Measurements from ENCODE around the gene ZNF471. TPM values are rescaled to one million over a fixed set of nuclear protein-coding genes. Genes with fewer than 3 reads are reported as not detected.

Gene ZNF471
- total and polyA plus RNA-seq, 3 experiments from 2014 or later: 0.09 to 1.1 (median 0.95) TPM

GRCh38 chr19:56554272-56554869 lies 46.7 kb downstream of the ZNF471 start:
- peaks cover 0 to 2% of the 10 kb centered on the region in 2 donors for H3K27me3 Mint-ChIP-seq
- peaks cover 48 to 89% (median 82%) of the 10 kb centered on the region in 5 donors for H3K9me3 Mint-ChIP-seq
- peaks cover 55% of the 10 kb centered on the region for H3K9me3 ChIP-seq (ENCODE audit: low read length)
- CTCF ChIA-PET: no interaction called here
- H3K36me3 ChIP-seq (ENCODE audit: insufficient read depth, low read length): peaks cover 5% of the 10 kb centered on the region
- H3K4me1 Mint-ChIP-seq: no peaks in the 10 kb centered on the region
- H3K4me3 ChIP-seq (ENCODE audit: low read length): peak overlapping the region; percentile 11
- no peak overlapping the region for H3K4me3 Mint-ChIP-seq
- no peak for DNase-seq
- no peaks in the 10 kb centered on the region for H3K27me3 ChIP-seq (ENCODE audit: insufficient read depth, low read length, poor library complexity, severe bottlenecking)
- no peak overlapping the region for H3K27ac Mint-ChIP-seq
- no peak overlapping the region for H3K27ac ChIP-seq (ENCODE audit: low read depth, low read length)
- no peaks in the 10 kb centered on the region for H3K4me1 ChIP-seq (ENCODE audit: insufficient read depth, low read length)
- POLR2A ChIA-PET: no interaction called here
- peaks cover 17 to 76% (median 58%) of the 10 kb centered on the region in 3 donors for H3K36me3 Mint-ChIP-seq

DNA sequence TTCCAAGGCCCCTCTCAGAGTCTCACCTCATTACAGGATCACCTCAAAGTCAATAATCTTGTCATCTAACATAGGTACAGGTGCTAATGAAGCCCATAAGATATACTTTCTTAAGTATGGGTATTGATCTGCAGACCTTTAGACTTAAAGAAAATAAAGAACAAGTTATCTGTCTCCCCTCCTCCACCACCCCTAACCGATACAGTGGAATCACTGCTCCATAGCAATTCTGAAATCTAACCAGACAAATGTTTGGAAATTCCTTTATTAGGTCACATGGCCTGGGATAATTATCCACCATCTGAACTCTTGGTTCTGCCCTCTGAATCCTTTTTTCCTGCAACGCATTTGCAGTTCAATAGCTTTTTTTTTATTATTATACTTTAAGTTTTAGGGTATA lies 55.1 kb downstream of the ZNF471 start:
- ChIA-PET CTCF (interaction anchor here (0.6 kb wide), 1 partner anchor 113 kb away, joined by 4 read pairs; no protein-coding TSS in a partner anchor), POLR2A (no interaction called here)
- peaks cover 0 to 1% of the 10 kb centered on the region in 2 donors for H3K27me3 Mint-ChIP-seq
- Histone ChIP-seq H3K36me3 (ENCODE audit: insufficient read depth, low read length) (no peaks in the 10 kb centered on the region), H3K4me3 (ENCODE audit: low read length) (no peak overlapping the region), H3K4me1 (ENCODE audit: insufficient read depth, low read length) (peaks cover 7% of the 10 kb centered on the region), H3K27ac (ENCODE audit: low read depth, low read length) (no peak overlapping the region), H3K9me3 (ENCODE audit: low read length) (peaks cover 48% of the 10 kb centered on the region), H3K27me3 (ENCODE audit: insufficient read depth, low read length, poor library complexity, severe bottlenecking) (no peaks in the 10 kb centered on the region)
- peaks cover 2 to 57% (median 46%) of the 10 kb centered on the region in 3 donors for H3K36me3 Mint-ChIP-seq
- no peak overlapping the region for H3K4me3 Mint-ChIP-seq
- DNase-seq: no peak
- H3K27ac Mint-ChIP-seq: peak overlapping the region in 1 of 8 donors; percentile 67
- H3K9me3 Mint-ChIP-seq: peaks cover 71 to 97% (median 95%) of the 10 kb centered on the region in 5 donors
- H3K4me1 Mint-ChIP-seq: peaks cover 9 to 17% (median 10%) of the 10 kb centered on the region in 3 donors

DNA sequence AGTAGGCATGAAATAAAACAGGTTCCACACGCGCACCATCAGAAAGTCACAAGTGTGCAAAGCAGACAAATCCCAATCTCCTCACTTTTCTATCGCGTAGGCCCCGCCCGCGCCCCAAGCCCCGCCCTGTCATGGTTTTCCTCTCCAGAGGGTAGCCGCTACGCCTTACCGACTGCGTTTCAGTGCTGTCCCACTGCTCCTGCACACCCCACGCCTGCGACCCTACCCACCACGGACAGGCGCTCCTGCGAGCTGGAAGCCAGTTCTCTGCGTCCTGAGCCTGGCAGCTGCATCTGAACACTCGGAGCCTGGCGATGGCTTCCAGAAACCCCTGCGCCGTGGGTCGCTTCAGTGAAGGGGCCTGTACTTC lies 59.2 kb downstream of the ZNF471 start:
- Mint-ChIP-seq H3K27ac (peak overlapping the region in 7 of 8 donors; percentile 78 to 95 (median 88)), H3K27me3 (peaks cover 0 to 1% of the 10 kb centered on the region in 2 donors), H3K4me1 (peaks cover 11 to 26% (median 14%) of the 10 kb centered on the region in 3 donors), H3K36me3 (peaks cover 19 to 74% (median 72%) of the 10 kb centered on the region in 3 donors), H3K9me3 (peaks cover 43 to 95% (median 84%) of the 10 kb centered on the region in 5 donors), H3K4me3 (peak overlapping the region; percentile 92 to 98 (median 95))
- Histone ChIP-seq H3K4me3 (ENCODE audit: low read length) (peak overlapping the region; percentile 94), H3K36me3 (ENCODE audit: insufficient read depth, low read length) (peaks cover 10% of the 10 kb centered on the region), H3K4me1 (ENCODE audit: insufficient read depth, low read length) (peaks cover 12% of the 10 kb centered on the region), H3K27me3 (ENCODE audit: insufficient read depth, low read length, poor library complexity, severe bottlenecking) (no peaks in the 10 kb centered on the region), H3K9me3 (ENCODE audit: low read length) (peaks cover 48% of the 10 kb centered on the region), H3K27ac (ENCODE audit: low read depth, low read length) (peak overlapping the region; percentile 51)
- POLR2A ChIA-PET: interaction anchor here (0.6 kb wide), 1 partner anchor 1106 kb away, joined by 3 read pairs; no protein-coding TSS in a partner anchor
- DNase-seq: no peak
- CTCF ChIA-PET: no interaction called here

GRCh38 chr19:56567274-56568120 lies 59.8 kb downstream of the ZNF471 start, which contains the start of gene ZNF470:
Gene ZNF470, plus strand, starts transcription at chr19:56567468. Its CDS starts 2,844 bp downstream, at chr19:56570312.
- H3K27ac ChIP-seq (ENCODE audit: low read depth, low read length): peak within 1 kb of the TSS; percentile 51
- Mint-ChIP-seq H3K27me3 (peaks cover 0 to 1% of the 10 kb centered on the region in 2 donors), H3K9me3 (peaks cover 41 to 94% (median 83%) of the 10 kb centered on the region in 5 donors), H3K4me1 (peaks cover 11 to 26% (median 14%) of the 10 kb centered on the region in 3 donors), H3K27ac (peak within 1 kb of the TSS; percentile 7 to 95 (median 88)), H3K36me3 (peaks cover 19 to 74% (median 70%) of the 10 kb centered on the region in 3 donors), H3K4me3 (peak within 1 kb of the TSS; percentile 92 to 98 (median 95))
- peaks cover 10% of the 10 kb centered on the region for H3K36me3 ChIP-seq (ENCODE audit: insufficient read depth, low read length)
- H3K27me3 ChIP-seq (ENCODE audit: insufficient read depth, low read length, poor library complexity, severe bottlenecking): no peaks in the 10 kb centered on the region
- peaks cover 43% of the 10 kb centered on the region for H3K9me3 ChIP-seq (ENCODE audit: low read length)
- peak within 1 kb of the TSS; percentile 94 for H3K4me3 ChIP-seq (ENCODE audit: low read length)
- peak; percentile 78 to 89 (median 82) for DNase-seq
- CTCF ChIA-PET: no interaction called here
- POLR2A ChIA-PET: no interaction called here
- H3K4me1 ChIP-seq (ENCODE audit: insufficient read depth, low read length): peaks cover 12% of the 10 kb centered on the region

DNA sequence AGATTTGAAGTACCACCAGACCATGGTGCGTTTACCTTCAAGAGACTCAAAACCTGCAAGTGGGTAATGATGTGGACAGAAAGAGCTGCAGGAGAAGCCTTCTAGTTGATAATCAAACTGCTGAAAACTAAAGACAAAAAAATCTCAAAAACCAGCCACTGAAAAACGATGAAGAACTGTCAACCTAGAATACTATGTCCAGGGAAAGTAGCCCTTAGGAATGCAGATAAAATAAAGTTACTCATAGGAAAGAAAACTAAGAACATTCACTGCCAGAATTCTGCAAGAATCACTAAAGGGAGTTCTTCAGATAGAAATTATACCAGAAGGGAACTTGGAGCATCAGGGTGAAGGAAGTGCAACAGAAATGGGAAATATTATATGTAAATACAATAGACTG lies 64.9 kb downstream of the ZNF471 start:
- no peak for DNase-seq
- Histone ChIP-seq H3K9me3 (ENCODE audit: low read length) (peaks cover 53% of the 10 kb centered on the region), H3K27ac (ENCODE audit: low read depth, low read length) (no peak overlapping the region), H3K36me3 (ENCODE audit: insufficient read depth, low read length) (peaks cover 22% of the 10 kb centered on the region), H3K4me3 (ENCODE audit: low read length) (no peak overlapping the region), H3K4me1 (ENCODE audit: insufficient read depth, low read length) (peaks cover 5% of the 10 kb centered on the region), H3K27me3 (ENCODE audit: insufficient read depth, low read length, poor library complexity, severe bottlenecking) (no peaks in the 10 kb centered on the region)
- H3K4me1 Mint-ChIP-seq: peaks cover 4 to 11% (median 5%) of the 10 kb centered on the region in 3 donors
- ChIA-PET CTCF (no interaction called here), POLR2A (no interaction called here)
- H3K27me3 Mint-ChIP-seq: no peaks in the 10 kb centered on the region
- H3K9me3 Mint-ChIP-seq: peaks cover 49 to 96% (median 84%) of the 10 kb centered on the region in 5 donors
- peaks cover 42 to 79% (median 78%) of the 10 kb centered on the region in 3 donors for H3K36me3 Mint-ChIP-seq
- H3K4me3 Mint-ChIP-seq: no peak overlapping the region
- H3K27ac Mint-ChIP-seq: no peak overlapping the region

DNA sequence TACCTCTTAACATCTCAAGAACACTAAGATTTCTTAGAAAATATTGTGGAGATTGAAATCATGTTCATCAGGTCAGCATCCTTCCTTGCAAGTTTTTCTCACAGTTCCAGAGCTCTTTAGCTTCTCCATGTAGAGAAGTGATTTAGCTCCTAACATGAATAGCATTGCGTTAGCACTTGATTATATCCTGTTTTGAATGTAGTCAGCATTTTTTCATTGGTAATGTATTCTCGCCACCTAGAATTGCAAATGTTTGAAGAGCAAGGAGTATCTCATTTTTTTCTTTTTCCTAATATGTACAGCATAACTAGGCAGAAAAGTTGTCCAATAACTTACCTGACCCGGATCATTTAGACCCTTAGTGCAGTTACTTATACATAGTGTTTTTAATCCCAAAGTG lies 66.3 kb downstream of the ZNF471 start:
- H3K36me3 ChIP-seq (ENCODE audit: insufficient read depth, low read length): peaks cover 22% of the 10 kb centered on the region
- H3K4me3 ChIP-seq (ENCODE audit: low read length): peak overlapping the region; percentile 24
- H3K9me3 ChIP-seq (ENCODE audit: low read length): peaks cover 58% of the 10 kb centered on the region
- ChIA-PET CTCF (no interaction called here), POLR2A (no interaction called here)
- no peaks in the 10 kb centered on the region for H3K27me3 ChIP-seq (ENCODE audit: insufficient read depth, low read length, poor library complexity, severe bottlenecking)
- DNase-seq: no peak
- H3K27ac ChIP-seq (ENCODE audit: low read depth, low read length): no peak overlapping the region
- H3K4me1 ChIP-seq (ENCODE audit: insufficient read depth, low read length): no peaks in the 10 kb centered on the region
- no peaks in the 10 kb centered on the region for H3K4me1 Mint-ChIP-seq
- no peaks in the 10 kb centered on the region for H3K27me3 Mint-ChIP-seq
- no peak overlapping the region for H3K27ac Mint-ChIP-seq
- peaks cover 42 to 75% (median 65%) of the 10 kb centered on the region in 3 donors for H3K36me3 Mint-ChIP-seq
- H3K9me3 Mint-ChIP-seq: peaks cover 52 to 96% (median 87%) of the 10 kb centered on the region in 5 donors
- no peak overlapping the region for H3K4me3 Mint-ChIP-seq

DNA sequence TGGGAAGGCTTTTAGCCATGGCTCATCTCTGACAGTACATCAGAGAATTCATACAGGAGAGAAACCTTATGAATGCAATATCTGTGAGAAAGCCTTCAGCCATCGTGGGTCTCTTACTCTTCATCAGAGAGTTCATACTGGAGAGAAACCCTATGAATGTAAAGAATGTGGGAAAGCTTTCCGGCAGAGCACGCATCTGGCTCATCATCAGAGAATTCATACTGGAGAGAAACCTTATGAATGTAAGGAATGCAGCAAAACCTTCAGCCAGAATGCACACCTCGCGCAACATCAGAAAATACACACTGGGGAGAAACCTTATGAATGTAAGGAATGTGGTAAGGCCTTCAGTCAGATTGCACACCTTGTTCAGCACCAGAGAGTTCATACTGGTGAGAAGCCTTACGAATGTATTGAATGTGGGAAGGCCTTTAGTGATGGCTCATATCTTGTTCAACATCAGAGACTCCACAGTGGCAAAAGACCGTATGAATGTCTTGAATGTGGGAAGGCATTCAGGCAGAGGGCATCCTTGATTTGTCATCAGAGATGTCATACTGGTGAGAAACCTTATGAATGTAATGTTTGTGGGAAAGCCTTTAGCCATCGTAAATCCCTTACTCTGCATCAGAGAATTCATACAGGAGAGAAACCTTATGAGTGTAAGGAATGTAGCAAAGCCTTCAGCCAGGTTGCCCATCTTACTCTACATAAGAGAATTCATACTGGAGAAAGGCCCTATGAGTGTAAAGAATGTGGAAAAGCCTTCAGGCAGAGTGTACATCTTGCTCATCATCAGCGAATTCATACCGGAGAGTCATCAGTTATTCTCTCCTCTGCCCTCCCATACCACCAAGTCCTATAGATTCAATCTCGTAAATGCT lies 70.3 kb downstream of the ZNF471 start:
- Mint-ChIP-seq H3K9me3 (peaks cover 56 to 98% (median 92%) of the 10 kb centered on the region in 5 donors), H3K36me3 (peaks cover 24 to 57% (median 42%) of the 10 kb centered on the region in 3 donors)

More for the DNA sequence above, 70.3 kb downstream of the ZNF471 start:
- no peaks in the 10 kb centered on the region for H3K27me3 ChIP-seq (ENCODE audit: insufficient read depth, low read length, poor library complexity, severe bottlenecking)
- H3K36me3 ChIP-seq (ENCODE audit: insufficient read depth, low read length): peaks cover 12% of the 10 kb centered on the region
- POLR2A ChIA-PET: no interaction called here
- H3K27ac ChIP-seq (ENCODE audit: low read depth, low read length): no peak overlapping the region
- Mint-ChIP-seq H3K4me1 (no peaks in the 10 kb centered on the region), H3K27me3 (no peaks in the 10 kb centered on the region), H3K27ac (no peak overlapping the region), H3K4me3 (no peak overlapping the region)
- no peak overlapping the region for H3K4me3 ChIP-seq (ENCODE audit: low read length)
- CTCF ChIA-PET: no interaction called here
- peaks cover 77% of the 10 kb centered on the region for H3K9me3 ChIP-seq (ENCODE audit: low read length)
- no peaks in the 10 kb centered on the region for H3K4me1 ChIP-seq (ENCODE audit: insufficient read depth, low read length)
- DNase-seq: no peak
